Measurements from ENCODE around the gene PCDHGA10. TPM values are rescaled to one million over a fixed set of nuclear protein-coding genes. Genes with fewer than 3 reads are reported as not detected.
A peak's percentile ranks its signal among the peaks of the same experiment; 100 is the strongest.
"Not testable (repeated sequence)": the region's sequence is repeated elsewhere in the genome, so short reads cannot be mapped to it uniquely, and the experiment has no call there.

PCDHGA10 gene
- total RNA-seq, 4 donors from 2014 or later, result 7.0 to 23.6 (median 10.3) TPM

- Histone ChIP-seq H3K27ac (no peak overlapping the region), H3K36me3 (no peaks in the 10 kb centered on the region), H3K9me3 (peaks cover 62% of the 10 kb centered on the region), H3K4me3 (no peak overlapping the region), H3K4me1 (no peaks in the 10 kb centered on the region), H3K27me3 (peaks cover 12% of the 10 kb centered on the region)
- TF ChIP-seq CTCF (IDR thresholded peaks at IDR 0.05) (no peak), POLR2AphosphoS5 (IDR thresholded peaks at IDR 0.05) (no peak), POLR2A (IDR thresholded peaks at IDR 0.05) (no peak), EP300 (IDR thresholded peaks at IDR 0.05) (no peak)
- WGBS, result 31% methylated on average over 18 of the region's 69 CpGs
- no peak for DNase-seq (ENCODE audit: low spot score in 2 of 2)
These were observed 41.0 kb upstream of the PCDHGA10 start for GRCh38 chr5:141371572-141372475.

- 23% methylated on average over 23 of the region's 27 CpGs for whole genome bisulfite sequencing
- peaks cover 9% of the 10 kb centered on the region for H3K27me3 ChIP-seq
- H3K9me3 ChIP-seq, result peaks cover 60% of the 10 kb centered on the region
- H3K4me1 ChIP-seq, result no peaks in the 10 kb centered on the region
- peak within 1 kb of the TSS; percentile 29 for H3K4me3 ChIP-seq
- no peak within 1 kb of the TSS for H3K27ac ChIP-seq
- H3K36me3 ChIP-seq, result no peaks in the 10 kb centered on the region
- DNase-seq (ENCODE audit: low spot score in 2 of 2), result no peak
- no peak for TF ChIP-seq CTCF (IDR thresholded peaks at IDR 0.05)
- no peak for TF ChIP-seq EP300 (IDR thresholded peaks at IDR 0.05)
- TF ChIP-seq POLR2A (IDR thresholded peaks at IDR 0.05), result no peak
- no peak for TF ChIP-seq POLR2AphosphoS5 (IDR thresholded peaks at IDR 0.05)
These were observed 39.0 kb upstream of the PCDHGA10 start, which contains the start of gene PCDHGA6 for GRCh38 chr5:141373673-141374317. TSS of gene PCDHGA6 (plus strand) at chr5:141373891. CDS start at chr5:141374084, 193 bp downstream.

GRCh38 chr5:141374627-141375026 lies 38.2 kb upstream of the PCDHGA10 start:
- DNase-seq (ENCODE audit: low spot score in 2 of 2), result no peak
- TF ChIP-seq POLR2A (IDR thresholded peaks at IDR 0.05) (no peak), POLR2AphosphoS5 (IDR thresholded peaks at IDR 0.05) (no peak), CTCF (IDR thresholded peaks at IDR 0.05) (no peak), EP300 (IDR thresholded peaks at IDR 0.05) (no peak)
- no peak overlapping the region for H3K4me3 ChIP-seq
- H3K27me3 ChIP-seq, result peaks cover 9% of the 10 kb centered on the region
- no peak overlapping the region for H3K27ac ChIP-seq
- H3K4me1 ChIP-seq, result no peaks in the 10 kb centered on the region
- 65% methylated on average over 13 of the region's 14 CpGs for WGBS
- no peaks in the 10 kb centered on the region for H3K36me3 ChIP-seq
- peaks cover 60% of the 10 kb centered on the region for H3K9me3 ChIP-seq

GRCh38 chr5:141375444-141376155 lies 37.2 kb upstream of the PCDHGA10 start:
- H3K4me3 ChIP-seq; H3K4me1 ChIP-seq; H3K36me3 ChIP-seq; DNase-seq (ENCODE audit: low spot score in 2 of 2); H3K27ac ChIP-seq; H3K27me3 ChIP-seq: not testable (repeated sequence)
- peaks cover 59% of the 10 kb centered on the region for H3K9me3 ChIP-seq
- 50% methylated on average over 13 of the region's 48 CpGs for WGBS

- 14% methylated on average over 35 of the region's 37 CpGs for WGBS
- no peaks in the 10 kb centered on the region for H3K27me3 ChIP-seq
- H3K36me3 ChIP-seq, result no peaks in the 10 kb centered on the region
- peak within 1 kb of the TSS; percentile 17 for H3K4me3 ChIP-seq
- no peaks in the 10 kb centered on the region for H3K4me1 ChIP-seq
- H3K27ac ChIP-seq, result no peak within 1 kb of the TSS
- peaks cover 56% of the 10 kb centered on the region for H3K9me3 ChIP-seq
- no peak for TF ChIP-seq POLR2A (IDR thresholded peaks at IDR 0.05)
- TF ChIP-seq CTCF (IDR thresholded peaks at IDR 0.05), result no peak
- TF ChIP-seq EP300 (IDR thresholded peaks at IDR 0.05), result no peak
- TF ChIP-seq POLR2AphosphoS5 (IDR thresholded peaks at IDR 0.05), result no peak
- no peak for DNase-seq (ENCODE audit: low spot score in 2 of 2)
These were observed 30.1 kb upstream of the PCDHGA10 start, which contains the start of gene PCDHGA7 for GRCh38 chr5:141382469-141383294. TSS of gene PCDHGA7 (plus strand) at chr5:141382742. CDS start at chr5:141382900, 158 bp downstream.

Data from suprapubic skin (tissue), 4 donors.